ENCODE data around the gene C5orf63. TPM values are rescaled to one million over a fixed set of nuclear protein-coding genes. Genes with fewer than 3 reads are reported as not detected.
"Not testable (repeated sequence)": the region's sequence is repeated elsewhere in the genome, so short reads cannot be mapped to it uniquely, and the experiment has no call there.

C5orf63 gene
- polyA plus RNA-seq, 2 donors = 4.1 to 4.5 TPM

GRCh38 chr5:127027539-127027938 lies 45.8 kb downstream of the C5orf63 start:
- H3K4me3 ChIP-seq (ENCODE audit: low read depth in 1 of 2, low read length in 2 of 2) = no peak overlapping the region
- no peaks in the 10 kb centered on the region for H3K36me3 ChIP-seq (ENCODE audit: control insufficient read depth in 2 of 2, insufficient read depth in 2 of 2, low read length in 1 of 2)
- H3K9me3 ChIP-seq (ENCODE audit: control insufficient read depth in 2 of 2, insufficient read depth in 1 of 2, low read depth in 1 of 2, low read length in 1 of 2) = no peaks in the 10 kb centered on the region
- WGBS, 2 donors = 94 to 99% methylated on average over 1 of the region's 1 CpG
- no peak overlapping the region for H3K27ac ChIP-seq (ENCODE audit: low read depth in 2 of 2, low read length in 1 of 2)
- peaks cover 3 to 5% of the 10 kb centered on the region in 2 donors for H3K4me1 ChIP-seq (ENCODE audit: control insufficient read depth in 2 of 2, insufficient read depth in 2 of 2, low read length in 1 of 2)
- no peaks in the 10 kb centered on the region for H3K27me3 ChIP-seq (ENCODE audit: control insufficient read depth in 1 of 2, insufficient read depth in 2 of 2, low read length in 2 of 2)

- Histone ChIP-seq H3K4me1 (ENCODE audit: control insufficient read depth in 2 of 2, insufficient read depth in 2 of 2, low read length in 1 of 2) (peaks cover 0 to 4% of the 10 kb centered on the region in 2 donors), H3K36me3 (ENCODE audit: control insufficient read depth in 2 of 2, insufficient read depth in 2 of 2, low read length in 1 of 2) (no peaks in the 10 kb centered on the region), H3K27ac (ENCODE audit: low read depth in 2 of 2, low read length in 1 of 2) (no peak overlapping the region), H3K4me3 (ENCODE audit: low read depth in 1 of 2, low read length in 2 of 2) (no peak overlapping the region), H3K9me3 (ENCODE audit: control insufficient read depth in 2 of 2, insufficient read depth in 1 of 2, low read depth in 1 of 2, low read length in 1 of 2) (no peaks in the 10 kb centered on the region), H3K27me3 (ENCODE audit: control insufficient read depth in 1 of 2, insufficient read depth in 2 of 2, low read length in 2 of 2) (no peaks in the 10 kb centered on the region)
- WGBS, 2 donors = 94% methylated on average over 2 of the region's 2 CpGs
Measured at GRCh38 chr5:127026166-127026565, 47.1 kb downstream of the C5orf63 start.

GRCh38 chr5:127025467-127025866 lies 47.8 kb downstream of the C5orf63 start:
- no peaks in the 10 kb centered on the region for H3K36me3 ChIP-seq (ENCODE audit: control insufficient read depth in 2 of 2, insufficient read depth in 2 of 2, low read length in 1 of 2)
- H3K4me1 ChIP-seq (ENCODE audit: control insufficient read depth in 2 of 2, insufficient read depth in 2 of 2, low read length in 1 of 2) = peaks cover 0 to 3% of the 10 kb centered on the region in 2 donors
- H3K4me3 ChIP-seq (ENCODE audit: low read depth in 1 of 2, low read length in 2 of 2) = no peak overlapping the region
- no peak overlapping the region for H3K27ac ChIP-seq (ENCODE audit: low read depth in 2 of 2, low read length in 1 of 2)
- H3K27me3 ChIP-seq (ENCODE audit: control insufficient read depth in 1 of 2, insufficient read depth in 2 of 2, low read length in 2 of 2) = no peaks in the 10 kb centered on the region
- H3K9me3 ChIP-seq (ENCODE audit: control insufficient read depth in 2 of 2, insufficient read depth in 1 of 2, low read depth in 1 of 2, low read length in 1 of 2) = no peaks in the 10 kb centered on the region
- 77 to 88% methylated on average over 1 of the region's 1 CpG for WGBS, 2 donors

GRCh38 chr5:127024821-127025220 lies 48.5 kb downstream of the C5orf63 start:
- no peaks in the 10 kb centered on the region for H3K9me3 ChIP-seq (ENCODE audit: control insufficient read depth in 2 of 2, insufficient read depth in 1 of 2, low read depth in 1 of 2, low read length in 1 of 2)
- H3K4me3 ChIP-seq (ENCODE audit: low read depth in 1 of 2, low read length in 2 of 2) = no peak overlapping the region
- H3K4me1 ChIP-seq (ENCODE audit: control insufficient read depth in 2 of 2, insufficient read depth in 2 of 2, low read length in 1 of 2) = peaks cover 0 to 2% of the 10 kb centered on the region in 2 donors
- WGBS, 2 donors = 79% methylated on average over 4 of the region's 4 CpGs
- no peaks in the 10 kb centered on the region for H3K27me3 ChIP-seq (ENCODE audit: control insufficient read depth in 1 of 2, insufficient read depth in 2 of 2, low read length in 2 of 2)
- no peak overlapping the region for H3K27ac ChIP-seq (ENCODE audit: low read depth in 2 of 2, low read length in 1 of 2)
- H3K36me3 ChIP-seq (ENCODE audit: control insufficient read depth in 2 of 2, insufficient read depth in 2 of 2, low read length in 1 of 2) = no peaks in the 10 kb centered on the region

- not testable (repeated sequence) for H3K27me3 ChIP-seq (ENCODE audit: control insufficient read depth in 1 of 2, insufficient read depth in 2 of 2, low read length in 2 of 2); H3K4me1 ChIP-seq (ENCODE audit: control insufficient read depth in 2 of 2, insufficient read depth in 2 of 2, low read length in 1 of 2); H3K9me3 ChIP-seq (ENCODE audit: control insufficient read depth in 2 of 2, insufficient read depth in 1 of 2, low read depth in 1 of 2, low read length in 1 of 2); H3K27ac ChIP-seq (ENCODE audit: low read depth in 2 of 2, low read length in 1 of 2); H3K4me3 ChIP-seq (ENCODE audit: low read depth in 1 of 2, low read length in 2 of 2); H3K36me3 ChIP-seq (ENCODE audit: control insufficient read depth in 2 of 2, insufficient read depth in 2 of 2, low read length in 1 of 2)
- 95% methylated on average over 7 of the region's 7 CpGs for WGBS, 2 donors
Measured at GRCh38 chr5:127023552-127024191, 49.6 kb downstream of the C5orf63 start.

- Histone ChIP-seq H3K9me3 (ENCODE audit: control insufficient read depth in 2 of 2, insufficient read depth in 1 of 2, low read depth in 1 of 2, low read length in 1 of 2) (no peaks in the 10 kb centered on the region), H3K4me3 (ENCODE audit: low read depth in 1 of 2, low read length in 2 of 2) (no peak overlapping the region), H3K4me1 (ENCODE audit: control insufficient read depth in 2 of 2, insufficient read depth in 2 of 2, low read length in 1 of 2) (no peaks in the 10 kb centered on the region), H3K27me3 (ENCODE audit: control insufficient read depth in 1 of 2, insufficient read depth in 2 of 2, low read length in 2 of 2) (no peaks in the 10 kb centered on the region), H3K27ac (ENCODE audit: low read depth in 2 of 2, low read length in 1 of 2) (no peak overlapping the region), H3K36me3 (ENCODE audit: control insufficient read depth in 2 of 2, insufficient read depth in 2 of 2, low read length in 1 of 2) (no peaks in the 10 kb centered on the region)
- WGBS, 2 donors = 84 to 86% methylated on average over 3 of the region's 3 CpGs
Measured at GRCh38 chr5:127022846-127023245, 50.5 kb downstream of the C5orf63 start.

- no peak overlapping the region for H3K27ac ChIP-seq (ENCODE audit: low read depth in 2 of 2, low read length in 1 of 2)
- no peaks in the 10 kb centered on the region for H3K9me3 ChIP-seq (ENCODE audit: control insufficient read depth in 2 of 2, insufficient read depth in 1 of 2, low read depth in 1 of 2, low read length in 1 of 2)
- WGBS, 2 donors = 59 to 64% methylated on average over 1 of the region's 1 CpG
- H3K36me3 ChIP-seq (ENCODE audit: control insufficient read depth in 2 of 2, insufficient read depth in 2 of 2, low read length in 1 of 2) = no peaks in the 10 kb centered on the region
- H3K4me1 ChIP-seq (ENCODE audit: control insufficient read depth in 2 of 2, insufficient read depth in 2 of 2, low read length in 1 of 2) = no peaks in the 10 kb centered on the region
- H3K4me3 ChIP-seq (ENCODE audit: low read depth in 1 of 2, low read length in 2 of 2) = no peak overlapping the region
- no peaks in the 10 kb centered on the region for H3K27me3 ChIP-seq (ENCODE audit: control insufficient read depth in 1 of 2, insufficient read depth in 2 of 2, low read length in 2 of 2)
Measured at GRCh38 chr5:127019928-127020327, 53.4 kb downstream of the C5orf63 start.

- not testable (repeated sequence) for H3K27me3 ChIP-seq (ENCODE audit: control insufficient read depth in 1 of 2, insufficient read depth in 2 of 2, low read length in 2 of 2); H3K9me3 ChIP-seq (ENCODE audit: control insufficient read depth in 2 of 2, insufficient read depth in 1 of 2, low read depth in 1 of 2, low read length in 1 of 2); H3K4me1 ChIP-seq (ENCODE audit: control insufficient read depth in 2 of 2, insufficient read depth in 2 of 2, low read length in 1 of 2); H3K36me3 ChIP-seq (ENCODE audit: control insufficient read depth in 2 of 2, insufficient read depth in 2 of 2, low read length in 1 of 2); H3K4me3 ChIP-seq (ENCODE audit: low read depth in 1 of 2, low read length in 2 of 2); H3K27ac ChIP-seq (ENCODE audit: low read depth in 2 of 2, low read length in 1 of 2)
- WGBS, 2 donors = 99% methylated on average over 4 of the region's 4 CpGs
Measured at GRCh38 chr5:127016722-127017121, 56.6 kb downstream of the C5orf63 start.

GRCh38 chr5:127015716-127016115 lies 57.6 kb downstream of the C5orf63 start:
- H3K4me1 ChIP-seq (ENCODE audit: control insufficient read depth in 2 of 2, insufficient read depth in 2 of 2, low read length in 1 of 2) = no peaks in the 10 kb centered on the region
- H3K27ac ChIP-seq (ENCODE audit: low read depth in 2 of 2, low read length in 1 of 2) = no peak overlapping the region
- no peaks in the 10 kb centered on the region for H3K9me3 ChIP-seq (ENCODE audit: control insufficient read depth in 2 of 2, insufficient read depth in 1 of 2, low read depth in 1 of 2, low read length in 1 of 2)
- no peaks in the 10 kb centered on the region for H3K27me3 ChIP-seq (ENCODE audit: control insufficient read depth in 1 of 2, insufficient read depth in 2 of 2, low read length in 2 of 2)
- no peak overlapping the region for H3K4me3 ChIP-seq (ENCODE audit: low read depth in 1 of 2, low read length in 2 of 2)
- no peaks in the 10 kb centered on the region for H3K36me3 ChIP-seq (ENCODE audit: control insufficient read depth in 2 of 2, insufficient read depth in 2 of 2, low read length in 1 of 2)
- 77 to 78% methylated on average over 4 of the region's 4 CpGs for WGBS, 2 donors

GRCh38 chr5:127014573-127014972 lies 58.7 kb downstream of the C5orf63 start:
- H3K27me3 ChIP-seq (ENCODE audit: control insufficient read depth in 1 of 2, insufficient read depth in 2 of 2, low read length in 2 of 2) = no peaks in the 10 kb centered on the region
- H3K27ac ChIP-seq (ENCODE audit: low read depth in 2 of 2, low read length in 1 of 2) = no peak overlapping the region
- H3K4me3 ChIP-seq (ENCODE audit: low read depth in 1 of 2, low read length in 2 of 2) = no peak overlapping the region
- H3K4me1 ChIP-seq (ENCODE audit: control insufficient read depth in 2 of 2, insufficient read depth in 2 of 2, low read length in 1 of 2) = no peaks in the 10 kb centered on the region
- H3K9me3 ChIP-seq (ENCODE audit: control insufficient read depth in 2 of 2, insufficient read depth in 1 of 2, low read depth in 1 of 2, low read length in 1 of 2) = no peaks in the 10 kb centered on the region
- WGBS, 2 donors = 57 to 68% methylated on average over 1 of the region's 1 CpG
- no peaks in the 10 kb centered on the region for H3K36me3 ChIP-seq (ENCODE audit: control insufficient read depth in 2 of 2, insufficient read depth in 2 of 2, low read length in 1 of 2)
